Thyroid gland (tissue), 4 donors: ENCODE results near the gene PTPRN2. TPM values are rescaled to one million over a fixed set of nuclear protein-coding genes. Genes with fewer than 3 reads are reported as not detected.

Experiments used
- DNase-seq, 2 donors: peaks; one replicate each; pipeline ENCODE4 v3.0.0-alpha.2; 2019
- H3K27ac ChIP-seq, 3 donors: fragments of 200-600 bp; sonication (generic); 1 replicate in 2 of 3; 2 replicates in 1 of 3; pipeline ENCODE4 v1.5.1; 2016 to 2019; ENCODE audit warnings: mild to moderate bottlenecking in 1 of 3, moderate library complexity in 1 of 3
- H3K27me3 ChIP-seq: fragments of 200-600 bp; sonication (generic); one replicate; pipeline ENCODE4 v1.5.1; 2019
- H3K36me3 ChIP-seq, 2 donors: fragments of 200-600 bp; sonication (generic); one replicate each; pipeline ENCODE4 v1.5.1; 2016 to 2019
- H3K4me1 ChIP-seq, 2 donors: fragments of 200-600 bp; sonication (generic); one replicate each; pipeline ENCODE4 v1.5.1; 2017 to 2019
- H3K4me3 ChIP-seq, 3 donors: fragments of 200-600 bp; sonication (generic); replicated peaks in 1 of 3; 1 replicate in 2 of 3; 2 replicates in 1 of 3; pipeline ENCODE4 v1.5.1; 2016; ENCODE audit warnings: mild to moderate bottlenecking in 1 of 3
- H3K9me3 ChIP-seq: fragments of 200-600 bp; sonication (generic); one replicate; pipeline ENCODE4 v1.5.1; 2017
- CTCF ChIP-seq, 6 experiments: fragments of 200-600 bp in 3 of 6; fragments of 450-650 bp in 3 of 6; sonication (generic) in 3 of 6; IDR thresholded peaks; one replicate each; pipeline ENCODE4 v1.5.1; 2016 to 2019; ENCODE audit warnings: antibody characterized with exemption in 6 of 6, mild to moderate bottlenecking in 2 of 6, inconsistent platforms in 1 of 6, moderate library complexity in 1 of 6
- POLR2A ChIP-seq, 2 donors: fragments of 450-650 bp; IDR thresholded peaks; one replicate each; pipeline ENCODE4 v1.6.1; 2017; ENCODE audit warnings: antibody characterized with exemption in 2 of 2, mild to moderate bottlenecking in 2 of 2, moderate library complexity in 1 of 2
- WGBS, 2 donors: methylation state at CpG; one replicate each; pipeline ENCODE4 v1.1.5; 2017; 5-methylcytosine and 5-hydroxymethylcytosine counted together
- intact Hi-C: fragments of 100-400 bp; cut with DNase I; formaldehyde crosslinking; loops from one replicate; pipeline ENCODE4 v1.15.1; 2023
- total RNA-seq, 4 donors: library from RNA; depleted of rRNA; stranded (reverse); fragments of >200 nt; gene quantifications; one replicate each; pipeline ENCODE4 v1.2.3, GENCODE V29; 2016

Gene PTPRN2
- total RNA-seq, 4 donors from 2014 or later = 4.2 to 9.9 (median 7.7) TPM

GRCh38 chr7:158529181-158530096 lies 58.2 kb downstream of the PTPRN2 start:
- H3K36me3 ChIP-seq = no peaks in the 10 kb centered on the region
- no peak overlapping the region for H3K27ac ChIP-seq
- no peak overlapping the region for H3K4me3 ChIP-seq
- TF ChIP-seq POLR2A (IDR thresholded peaks at IDR 0.05) (no peak), CTCF (IDR thresholded peaks at IDR 0.05) (no peak)
- intact Hi-C loops = no loop called here
- H3K4me1 ChIP-seq = no peaks in the 10 kb centered on the region
- H3K9me3 ChIP-seq = no peaks in the 10 kb centered on the region
- no peaks in the 10 kb centered on the region for H3K27me3 ChIP-seq
- 77 to 81% methylated on average over 18 to 21 of the region's 21 CpGs for WGBS, 2 donors
- no peak for DNase-seq

- DNase-seq = no peak
- WGBS, 2 donors = 62 to 92% methylated on average over 5 to 13 of the region's 14 CpGs
- H3K27me3 ChIP-seq = no peaks in the 10 kb centered on the region
Observed at GRCh38 chr7:158527915-158528502, 59.6 kb downstream of the PTPRN2 start.

DNA sequence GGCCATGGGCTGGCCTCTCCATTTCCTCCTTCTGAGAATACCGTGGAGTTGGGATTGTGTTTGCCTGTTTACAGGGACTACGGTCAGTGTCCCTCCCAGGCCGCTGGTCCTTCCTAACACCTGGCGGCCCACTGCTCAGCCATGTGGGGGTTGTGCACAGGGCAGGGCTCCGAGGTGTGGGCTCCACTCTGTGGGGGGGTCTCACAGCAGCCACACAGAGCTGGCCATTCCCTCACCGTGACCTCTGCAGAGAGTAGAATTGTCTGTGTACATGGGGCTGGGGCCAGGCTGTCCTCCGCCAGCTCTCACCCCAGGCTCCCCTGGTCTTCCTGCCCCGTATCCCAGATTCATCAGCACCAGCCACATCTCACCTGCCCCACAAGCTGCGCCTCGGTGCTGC lies 60.1 kb downstream of the PTPRN2 start:
- 67 to 79% methylated on average over 7 to 8 of the region's 10 CpGs for WGBS, 2 donors
- Histone ChIP-seq H3K9me3 (no peaks in the 10 kb centered on the region), H3K27ac (no peak overlapping the region), H3K27me3 (no peaks in the 10 kb centered on the region), H3K4me3 (no peak overlapping the region), H3K4me1 (no peaks in the 10 kb centered on the region), H3K36me3 (no peaks in the 10 kb centered on the region)
- intact Hi-C loops = no loop called here
- no peak for DNase-seq
- TF ChIP-seq POLR2A (IDR thresholded peaks at IDR 0.05) (no peak), CTCF (IDR thresholded peaks at IDR 0.05) (no peak)

More at GRCh38 chr7:158527915-158528502, 59.6 kb downstream of the PTPRN2 start:
- no peaks in the 10 kb centered on the region for H3K4me1 ChIP-seq
- H3K27ac ChIP-seq = no peak overlapping the region
- TF ChIP-seq POLR2A (IDR thresholded peaks at IDR 0.05) = no peak
- TF ChIP-seq CTCF (IDR thresholded peaks at IDR 0.05) = no peak
- no peaks in the 10 kb centered on the region for H3K36me3 ChIP-seq
- intact Hi-C loops = no loop called here
- H3K9me3 ChIP-seq = no peaks in the 10 kb centered on the region
- no peak overlapping the region for H3K4me3 ChIP-seq

DNA sequence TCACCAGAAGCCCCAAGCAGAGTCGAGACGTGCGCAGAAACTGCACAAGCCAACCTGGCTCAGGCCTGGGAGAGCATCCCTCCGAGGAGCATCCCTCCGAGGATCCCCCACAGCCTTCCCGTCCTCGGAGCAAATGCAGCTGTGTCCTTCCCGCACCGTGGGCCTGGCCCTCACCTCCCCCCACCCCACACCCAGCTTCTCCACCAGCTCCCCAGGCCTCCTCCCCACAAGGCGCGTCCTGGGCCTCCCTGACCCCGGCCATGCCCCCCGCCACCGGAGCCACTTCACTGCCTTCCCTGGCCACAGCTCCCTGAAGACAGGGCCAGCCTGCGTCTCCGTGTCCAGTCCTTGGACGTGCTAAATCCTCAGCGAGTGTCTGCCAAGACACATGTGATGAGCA lies 60.6 kb downstream of the PTPRN2 start:
- H3K27ac ChIP-seq = no peak overlapping the region
- H3K36me3 ChIP-seq = no peaks in the 10 kb centered on the region
- no peaks in the 10 kb centered on the region for H3K9me3 ChIP-seq
- no peak overlapping the region for H3K4me3 ChIP-seq
- H3K4me1 ChIP-seq = no peaks in the 10 kb centered on the region
- no peak for DNase-seq
- 89 to 93% methylated on average over 15 to 18 of the region's 18 CpGs for WGBS, 2 donors
- no peaks in the 10 kb centered on the region for H3K27me3 ChIP-seq
- intact Hi-C loops = no loop called here
- TF ChIP-seq CTCF (IDR thresholded peaks at IDR 0.05) (no peak), POLR2A (IDR thresholded peaks at IDR 0.05) (no peak)

DNA sequence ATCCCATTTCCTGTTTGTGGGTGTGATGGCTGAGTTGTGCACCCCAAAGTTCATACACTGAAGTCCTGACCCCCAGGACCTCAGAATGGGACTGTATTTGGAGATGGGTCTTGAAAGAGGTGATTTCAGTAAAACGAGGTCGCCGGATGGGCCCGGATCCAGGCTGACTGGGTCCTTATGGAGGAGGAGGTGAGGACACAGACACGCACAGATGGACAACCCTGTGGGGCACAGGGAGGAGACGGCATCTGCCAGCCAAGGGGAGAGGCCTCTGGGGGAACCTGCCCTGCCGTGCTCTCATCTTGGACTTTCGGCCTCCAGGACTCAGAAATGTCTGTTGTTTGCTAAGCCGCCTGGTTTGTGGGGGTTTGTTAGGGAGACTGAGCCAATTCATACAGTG lies 61.1 kb downstream of the PTPRN2 start:
- H3K27me3 ChIP-seq = no peaks in the 10 kb centered on the region
- TF ChIP-seq CTCF (IDR thresholded peaks at IDR 0.05) = no peak
- no peak for TF ChIP-seq POLR2A (IDR thresholded peaks at IDR 0.05)
- 89 to 90% methylated on average over 9 of the region's 9 CpGs for WGBS, 2 donors
- no peak for DNase-seq
- H3K4me3 ChIP-seq = no peak overlapping the region
- intact Hi-C loops = no loop called here
- H3K36me3 ChIP-seq = no peaks in the 10 kb centered on the region
- no peaks in the 10 kb centered on the region for H3K9me3 ChIP-seq
- no peaks in the 10 kb centered on the region for H3K4me1 ChIP-seq
- H3K27ac ChIP-seq = no peak overlapping the region
